Measurements from ENCODE around the gene SERPINI1.

DNA sequence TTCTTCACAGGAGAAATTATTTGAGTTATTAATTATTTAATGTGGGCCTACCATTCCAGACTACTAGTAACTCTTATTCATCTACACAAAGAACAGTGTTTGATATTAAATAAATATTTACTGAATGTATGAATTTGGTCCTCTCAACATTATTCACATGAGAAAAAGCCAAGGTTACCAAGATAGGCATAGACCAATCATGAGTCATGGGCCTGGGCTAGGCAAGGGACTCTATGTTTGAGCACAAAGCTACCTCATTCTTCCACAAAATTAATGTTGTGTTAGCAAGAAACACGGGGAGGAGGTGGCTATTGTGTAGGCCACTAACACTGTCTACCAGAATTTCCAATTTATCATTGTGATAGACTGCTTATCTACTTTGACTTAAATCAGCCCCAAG lies 115.7 kb downstream of the SERPINI1 start:
- TF ChIP-seq, protein P1, sequence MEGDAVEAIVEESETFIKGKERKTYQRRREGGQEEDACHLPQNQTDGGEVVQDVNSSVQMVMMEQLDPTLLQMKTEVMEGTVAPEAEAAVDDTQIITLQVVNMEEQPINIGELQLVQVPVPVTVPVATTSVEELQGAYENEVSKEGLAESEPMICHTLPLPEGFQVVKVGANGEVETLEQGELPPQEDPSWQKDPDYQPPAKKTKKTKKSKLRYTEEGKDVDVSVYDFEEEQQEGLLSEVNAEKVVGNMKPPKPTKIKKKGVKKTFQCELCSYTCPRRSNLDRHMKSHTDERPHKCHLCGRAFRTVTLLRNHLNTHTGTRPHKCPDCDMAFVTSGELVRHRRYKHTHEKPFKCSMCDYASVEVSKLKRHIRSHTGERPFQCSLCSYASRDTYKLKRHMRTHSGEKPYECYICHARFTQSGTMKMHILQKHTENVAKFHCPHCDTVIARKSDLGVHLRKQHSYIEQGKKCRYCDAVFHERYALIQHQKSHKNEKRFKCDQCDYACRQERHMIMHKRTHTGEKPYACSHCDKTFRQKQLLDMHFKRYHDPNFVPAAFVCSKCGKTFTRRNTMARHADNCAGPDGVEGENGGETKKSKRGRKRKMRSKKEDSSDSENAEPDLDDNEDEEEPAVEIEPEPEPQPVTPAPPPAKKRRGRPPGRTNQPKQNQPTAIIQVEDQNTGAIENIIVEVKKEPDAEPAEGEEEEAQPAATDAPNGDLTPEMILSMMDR (conservative IDR thresholded peaks at IDR 0.05) = no peak
- no peak for TF ChIP-seq ZFX (IDR thresholded peaks at IDR 0.05)

Measured in C4-2B (cell line).